Activated CD8-positive, alpha-beta T cell treated with anti-CD3 and anti-CD28 coated beads for 36 hours (primary cell): ENCODE measurements around the gene RHOG. TPM values are rescaled to one million over a fixed set of nuclear protein-coding genes. Genes with fewer than 3 reads are reported as not detected.

Experiments used
- ATAC-seq: fragments of 200-7000 bp; cut with Tn5 transposase; one replicate; pipeline ENCODE4 v1.10.0; 2021; ENCODE audit warnings: mild to moderate bottlenecking, moderate library complexity
- CTCF ChIA-PET: fragments of 350-600 bp; sonication (Branson Sonifier 250); formaldehyde crosslinking; loops from one replicate; lab custom pipeline; 2021; ENCODE audit warnings: antibody characterized with exemption; lab: Charles Lee
- POLR2A ChIA-PET: fragments of 350-600 bp; sonication (Branson Sonifier 250); formaldehyde crosslinking; loops from one replicate; lab custom pipeline; 2021; ENCODE audit warnings: antibody characterized with exemption; lab: Charles Lee
- DNase-seq: peaks from one replicate; pipeline ENCODE4 v3.0.0-alpha.2; 2020
- H3K27ac Mint-ChIP-seq: one replicate; pipeline ENCODE4 v1.8.0; 2021; ENCODE audit warnings: mild to moderate bottlenecking, mixed read lengths
- H3K27me3 Mint-ChIP-seq: one replicate; pipeline ENCODE4 v1.8.0; 2021; ENCODE audit warnings: mixed read lengths
- H3K36me3 Mint-ChIP-seq: one replicate; pipeline ENCODE4 v1.8.0; 2021; ENCODE audit warnings: low read depth, mixed read lengths
- H3K4me1 Mint-ChIP-seq: one replicate; pipeline ENCODE4 v1.8.0; 2021; ENCODE audit warnings: low read depth, mixed read lengths
- H3K4me3 Mint-ChIP-seq: one replicate; pipeline ENCODE4 v1.8.0; 2021; ENCODE audit warnings: mild to moderate bottlenecking, moderate library complexity, mixed read lengths
- H3K9me3 Mint-ChIP-seq: one replicate; pipeline ENCODE4 v1.8.0; 2021; ENCODE audit warnings: mixed read lengths
- intact Hi-C: fragments of 100-400 bp; cut with micrococcal nuclease; formaldehyde crosslinking; loops from one replicate; pipeline ENCODE4 v1.10.0; 2022
- total RNA-seq, 2 experiments: library from RNA; stranded (reverse); gene quantifications; one replicate each; pipeline ENCODE4 v1.2.3, GENCODE V29; 2021
- TF ChIP-seq, protein P1 (sequence below): fragments of 200-600 bp; IDR thresholded peaks from one replicate; pipeline ENCODE4 v1.8.0; 2022; ENCODE audit warnings: antibody characterized with exemption, mild to moderate bottlenecking

Gene RHOG
- total RNA-seq, 2 experiments from 2014 or later = 176 to 188 TPM

DNA sequence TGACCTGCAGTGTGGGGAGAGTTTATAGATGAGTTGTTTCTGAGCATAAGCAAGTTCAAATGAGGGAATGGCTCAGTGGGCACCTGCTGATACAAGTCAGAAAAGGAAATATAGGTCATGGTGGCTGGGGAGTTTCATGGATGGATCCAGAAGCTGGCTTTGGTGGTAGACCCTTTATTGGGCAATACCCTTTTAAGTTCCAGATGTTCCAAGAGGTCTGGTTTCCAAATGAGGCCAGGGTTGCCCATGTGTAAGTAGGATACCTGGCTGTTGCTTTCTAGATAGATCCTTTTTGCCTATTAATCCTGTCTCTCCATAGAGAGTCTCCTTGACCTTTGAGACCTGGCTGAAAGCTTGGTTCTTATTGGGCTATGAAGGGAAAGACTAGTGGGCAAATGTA is 16.9 kb upstream of the RHOG start:
- DNase-seq (no peak), ATAC-seq (no peak)
- Mint-ChIP-seq H3K4me3 (peak overlapping the region; percentile 82), H3K27ac (peak overlapping the region; percentile 91), H3K27me3 (no peaks in the 10 kb centered on the region), H3K9me3 (no peaks in the 10 kb centered on the region), H3K4me1 (peaks cover 72% of the 10 kb centered on the region), H3K36me3 (peaks cover 29% of the 10 kb centered on the region)
- POLR2A ChIA-PET = interaction anchor here (0.8 to 3.3 kb wide), 7 partner anchors 9 to 112 kb away, joined by 3 to 21 read pairs (median 3); partner anchors contain the start of gene RHOG
- TF ChIP-seq, protein P1, sequence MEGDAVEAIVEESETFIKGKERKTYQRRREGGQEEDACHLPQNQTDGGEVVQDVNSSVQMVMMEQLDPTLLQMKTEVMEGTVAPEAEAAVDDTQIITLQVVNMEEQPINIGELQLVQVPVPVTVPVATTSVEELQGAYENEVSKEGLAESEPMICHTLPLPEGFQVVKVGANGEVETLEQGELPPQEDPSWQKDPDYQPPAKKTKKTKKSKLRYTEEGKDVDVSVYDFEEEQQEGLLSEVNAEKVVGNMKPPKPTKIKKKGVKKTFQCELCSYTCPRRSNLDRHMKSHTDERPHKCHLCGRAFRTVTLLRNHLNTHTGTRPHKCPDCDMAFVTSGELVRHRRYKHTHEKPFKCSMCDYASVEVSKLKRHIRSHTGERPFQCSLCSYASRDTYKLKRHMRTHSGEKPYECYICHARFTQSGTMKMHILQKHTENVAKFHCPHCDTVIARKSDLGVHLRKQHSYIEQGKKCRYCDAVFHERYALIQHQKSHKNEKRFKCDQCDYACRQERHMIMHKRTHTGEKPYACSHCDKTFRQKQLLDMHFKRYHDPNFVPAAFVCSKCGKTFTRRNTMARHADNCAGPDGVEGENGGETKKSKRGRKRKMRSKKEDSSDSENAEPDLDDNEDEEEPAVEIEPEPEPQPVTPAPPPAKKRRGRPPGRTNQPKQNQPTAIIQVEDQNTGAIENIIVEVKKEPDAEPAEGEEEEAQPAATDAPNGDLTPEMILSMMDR = no peak
- intact Hi-C loops = loop anchor here (5.0 kb wide), 2 partner anchors 35 to 95 kb away; no protein-coding TSS in a partner anchor
- CTCF ChIA-PET = interaction anchor here (1.0 to 26.5 kb wide), 6 partner anchors 9 to 215 kb away, joined by 3 to 775 read pairs (median 11); partner anchors contain the start of gene RHOG

DNA sequence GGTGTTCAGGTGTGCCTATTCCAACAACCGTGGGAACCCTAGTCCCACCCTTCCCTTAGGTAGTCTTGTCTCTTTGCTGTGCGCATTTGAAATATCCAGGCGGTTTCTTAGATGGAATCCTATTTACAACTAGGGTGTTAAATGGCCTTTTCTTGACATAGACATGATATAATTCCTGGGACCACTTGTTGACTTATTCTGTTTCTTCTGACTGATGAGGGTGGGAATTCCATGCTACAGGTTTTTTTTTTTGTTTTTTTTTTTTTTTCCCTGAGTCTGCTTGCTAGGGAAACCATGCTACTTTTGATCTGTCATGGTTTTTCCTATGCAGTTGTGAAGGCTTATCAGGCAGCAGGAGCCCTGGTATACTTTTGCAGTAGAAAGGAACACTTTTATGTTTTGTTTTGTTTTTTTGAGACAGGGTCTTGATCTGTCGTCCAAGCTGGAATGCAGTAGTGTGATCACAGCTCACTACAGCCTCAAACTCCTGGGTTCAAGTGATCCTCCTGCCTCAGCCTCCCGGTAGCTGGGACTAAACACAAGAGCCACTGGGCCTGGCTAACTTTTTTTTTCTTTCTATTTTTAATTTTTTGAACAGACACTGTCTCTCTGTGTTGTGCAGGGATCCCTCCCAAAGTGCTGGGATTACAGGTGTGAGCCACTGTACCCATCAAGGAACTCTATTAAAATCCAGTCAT is 16.2 kb upstream of the RHOG start:
- peaks cover 26% of the 10 kb centered on the region for H3K36me3 Mint-ChIP-seq
- ChIA-PET CTCF (interaction anchor here (0.6 to 26.5 kb wide), 10 partner anchors 8 to 240 kb away, joined by 3 to 775 read pairs (median 30); partner anchors contain the start of gene RHOG), POLR2A (interaction anchor here (0.6 to 8.9 kb wide), 10 partner anchors 10 to 216 kb away, joined by 3 to 216 read pairs (median 4); partner anchors contain the start of gene RHOG)
- ATAC-seq (no peak), DNase-seq (no peak)
- peak overlapping the region; percentile 91 for H3K27ac Mint-ChIP-seq
- TF ChIP-seq, protein P1 = no peak
- peak overlapping the region; percentile 82 for H3K4me3 Mint-ChIP-seq
- H3K27me3 Mint-ChIP-seq = no peaks in the 10 kb centered on the region
- no peaks in the 10 kb centered on the region for H3K9me3 Mint-ChIP-seq
- intact Hi-C loops = loop anchor here (5.0 kb wide), 2 partner anchors 35 to 95 kb away; no protein-coding TSS in a partner anchor
- H3K4me1 Mint-ChIP-seq = peaks cover 70% of the 10 kb centered on the region

DNA sequence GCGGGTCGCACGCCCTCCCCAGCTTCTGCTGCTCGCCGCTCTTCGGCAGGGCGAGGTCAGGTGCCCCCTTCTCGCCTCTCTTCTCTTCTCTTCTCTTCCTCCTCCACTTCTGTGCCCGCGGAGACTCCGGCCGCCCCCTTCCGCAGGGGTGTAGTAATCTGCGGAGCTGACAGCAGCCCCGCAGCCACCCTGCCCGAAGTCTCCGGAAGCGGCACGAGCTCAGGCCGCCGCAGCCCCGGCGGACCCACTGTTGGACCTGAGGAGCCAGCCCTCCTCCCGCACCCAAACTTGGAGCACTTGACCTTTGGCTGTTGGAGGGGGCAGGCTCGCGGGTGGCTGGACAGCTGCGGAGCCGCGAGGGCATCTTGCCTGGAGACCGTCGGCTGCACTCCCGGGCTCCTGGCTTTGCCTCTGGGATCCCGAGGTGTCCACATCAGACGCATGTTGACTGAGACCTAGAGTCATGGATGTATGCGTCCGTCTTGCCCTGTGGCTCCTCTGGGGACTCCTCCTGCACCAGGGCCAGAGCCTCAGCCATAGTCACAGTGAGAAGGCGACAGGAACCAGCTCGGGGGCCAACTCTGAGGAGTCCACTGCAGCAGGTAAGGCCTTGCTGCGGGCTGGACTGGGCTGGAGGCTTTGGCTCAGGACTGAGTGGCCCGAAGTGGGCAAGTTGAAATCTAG is 15.2 kb upstream of the RHOG start:
- Mint-ChIP-seq H3K4me3 (peak overlapping the region; percentile 82), H3K27ac (peak overlapping the region; percentile 91), H3K4me1 (peaks cover 66% of the 10 kb centered on the region), H3K36me3 (peaks cover 23% of the 10 kb centered on the region), H3K27me3 (no peaks in the 10 kb centered on the region), H3K9me3 (no peaks in the 10 kb centered on the region)
- TF ChIP-seq, protein P1 = no peak
- intact Hi-C loops = loop anchor here (5.0 kb wide), 2 partner anchors 36 to 96 kb away; no protein-coding TSS in a partner anchor
- DNase-seq = peak; percentile 77
- ATAC-seq = peak; percentile 8
- CTCF ChIA-PET = interaction anchor here (0.8 to 26.5 kb wide), 25 partner anchors 14 to 239 kb away, joined by 3 to 775 read pairs (median 15); partner anchors contain the start of genes PGAP2, RHOG and RRM1
- POLR2A ChIA-PET = interaction anchor here (1.3 to 8.9 kb wide), 21 partner anchors 12 to 224 kb away, joined by 3 to 216 read pairs (median 7); partner anchors contain the start of gene RHOG

DNA sequence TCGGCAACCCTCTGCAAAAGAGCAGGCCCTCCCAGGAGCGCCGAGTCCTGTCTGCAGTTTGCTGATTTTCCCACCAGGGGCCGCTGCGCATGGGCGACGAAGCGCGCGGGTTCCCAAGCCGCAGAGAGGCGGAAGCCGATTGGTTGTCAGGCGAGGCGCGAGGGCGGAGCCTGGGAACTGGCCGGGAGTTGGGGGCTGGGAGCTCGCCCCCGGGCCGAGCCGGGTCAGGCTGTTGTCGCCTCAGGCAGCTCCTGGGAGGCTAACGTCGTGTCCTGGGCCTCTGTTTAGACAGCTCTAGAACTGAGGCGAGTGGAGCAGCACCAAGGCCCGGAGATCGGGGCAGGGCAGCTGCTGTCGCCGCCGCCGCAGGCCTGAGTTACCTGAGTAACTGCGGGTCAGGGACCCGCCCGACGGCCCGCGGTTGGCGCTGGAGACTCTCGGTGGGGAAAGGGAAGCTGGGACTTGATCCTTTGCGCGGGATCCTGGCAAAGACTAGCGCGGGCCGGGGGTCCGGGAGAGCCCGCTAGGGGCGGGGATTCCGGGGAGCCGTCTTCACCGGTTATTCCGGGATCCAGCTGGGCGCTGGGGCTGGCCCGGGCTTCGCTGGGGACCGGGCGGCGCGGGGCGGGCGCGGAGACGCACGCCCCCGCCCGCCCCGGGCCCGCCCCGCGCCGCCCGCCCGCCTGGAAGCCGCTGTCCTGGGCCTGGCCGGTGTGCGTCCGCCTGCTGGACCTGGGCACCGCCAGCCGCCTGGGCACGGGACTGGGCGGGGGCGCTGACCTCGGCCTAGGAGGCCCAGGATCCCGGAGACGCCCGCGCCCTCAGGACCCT is 14.4 kb upstream of the RHOG start, which contains the start of gene STIM1:
STIM1 (plus strand) TSS at position 688 of the 831 bp plus-strand sequence. CDS start 607 bp downstream, outside the sequence.
- ChIA-PET POLR2A (interaction anchor here (0.7 to 8.9 kb wide), 38 partner anchors 9 to 234 kb away, joined by 3 to 216 read pairs (median 5); partner anchors contain the start of gene RHOG), CTCF (interaction anchor here (0.6 to 26.5 kb wide), 61 partner anchors 14 to 250 kb away, joined by 3 to 775 read pairs (median 6); partner anchors contain the start of genes PGAP2, RHOG and RRM1)
- TF ChIP-seq, protein P1 = peak; percentile 89
- peaks cover 60% of the 10 kb centered on the region for H3K4me1 Mint-ChIP-seq
- ATAC-seq (peak; percentile 79), DNase-seq (peak; percentile 98)
- peak within 1 kb of the TSS; percentile 87 for H3K4me3 Mint-ChIP-seq
- no peaks in the 10 kb centered on the region for H3K9me3 Mint-ChIP-seq
- intact Hi-C loops = loop anchor here (5.0 kb wide), 3 partner anchors 37 to 132 kb away; no protein-coding TSS in a partner anchor
- H3K27ac Mint-ChIP-seq = peak within 1 kb of the TSS; percentile 98
- H3K27me3 Mint-ChIP-seq = no peaks in the 10 kb centered on the region
- peaks cover 22% of the 10 kb centered on the region for H3K36me3 Mint-ChIP-seq
